HCT116 (cell line): ENCODE results near the gene S100PBP. TPM values are rescaled to one million over a fixed set of nuclear protein-coding genes. Genes with fewer than 3 reads are reported as not detected.

Source experiments
- ATAC-seq: fragments of 200-7000 bp; cut with Tn5 transposase; 2 replicates; pipeline ENCODE4 v1.9.1; 2020; ENCODE audit warnings: mild to moderate bottlenecking, moderate library complexity
- BruUV-seq: library from RNA; stranded (reverse); fragments of 400-500 nt; replicated peaks from 2 replicates; lab custom pipeline; 2021; lab: Mats Ljungman, UMichigan
- CTCF ChIA-PET: fragments of 300-600 bp; sonication (Branson Sonifier 250); formaldehyde crosslinking; loops from one replicate; lab custom pipeline; 2021; ENCODE audit warnings: antibody characterized with exemption; lab: Charles Lee
- POLR2A ChIA-PET: fragments of 300-600, 350-600 bp; sonication (Branson Sonifier 250); formaldehyde crosslinking; loops from one replicate; lab custom pipeline; 2021; ENCODE audit warnings: antibody characterized with exemption; lab: Charles Lee
- RAD21 ChIA-PET, 2 experiments: fragments of 300-600 bp; sonication (Branson Sonifier 250); formaldehyde crosslinking; loops; one replicate each; lab custom pipeline; 2023; ENCODE audit warnings: low total read pairs in 2 of 2; ENCODE audit not compliant: uncharacterized antibody in 2 of 2, unreplicated experiment in 2 of 2, low non-redundant PET in 1 of 2; lab: Charles Lee
- DNase-seq: peaks from one replicate; pipeline ENCODE4 v3.0.0-alpha.2; 2010; ENCODE audit warnings: low read depth, low spot score
- H2AFZ ChIP-seq: fragments of 200-600 bp; shearing (Covaris generic), sonication (generic); 2 replicates; pipeline ENCODE4 v1.6.1; 2017; ENCODE audit warnings: low read depth, mixed run types, mixed read lengths, antibody characterized with exemption, low read length; ENCODE audit not compliant: poor library complexity, severe bottlenecking
- H3K27ac ChIP-seq: 2 replicates; pipeline ENCODE4 v1.5.1; 2012; ENCODE audit warnings: low read depth, low read length
- H3K27me3 ChIP-seq: fragments of 200-600 bp; sonication (generic); 2 replicates; pipeline ENCODE4 v1.6.1; 2016; ENCODE audit warnings: mixed run types, low read length, mixed read lengths; ENCODE audit not compliant: insufficient read depth
- H3K36me3 ChIP-seq, 2 experiments: fragments of 200-500 bp in 1 of 2; fragments of 200-600 bp in 1 of 2; sonication (Bioruptor generic) in 1 of 2; sonication (generic) in 1 of 2; 2 replicates each; pipeline versions ENCODE4 v1.5.1 to v1.6.1; 2014 to 2016; ENCODE audit warnings: low read length in 2 of 2, inconsistent platforms in 1 of 2, mixed read lengths in 1 of 2, mixed run types in 1 of 2; ENCODE audit not compliant: insufficient read depth in 2 of 2, control insufficient read depth in 1 of 2
- H3K4me1 ChIP-seq, 2 experiments: fragments of 200-600 bp in 1 of 2; sonication (generic) in 1 of 2; 2 replicates each; pipeline versions ENCODE4 v1.5.1 to v1.6.1; 2012 to 2017; ENCODE audit warnings: low read length in 2 of 2, inconsistent platforms in 1 of 2, mild to moderate bottlenecking in 1 of 2, mixed read lengths in 1 of 2, mixed run types in 1 of 2, moderate library complexity in 1 of 2; ENCODE audit not compliant: insufficient read depth in 2 of 2, control insufficient read depth in 1 of 2
- H3K4me2 ChIP-seq: fragments of 200-600 bp; sonication (generic); 2 replicates; pipeline ENCODE4 v1.6.1; 2017; ENCODE audit warnings: mixed run types, low read length, mixed read lengths
- H3K4me3 ChIP-seq, 2 experiments: fragments of 200-600 bp in 1 of 2; sonication (generic) in 1 of 2; replicated peaks in 1 of 2; 2 replicates each; pipeline ENCODE4 v1.5.1; 2011 to 2016; ENCODE audit warnings: low read length in 2 of 2, control low read depth in 1 of 2, low read depth in 1 of 2, mild to moderate bottlenecking in 1 of 2, mixed read lengths in 1 of 2, mixed run types in 1 of 2
- H3K79me2 ChIP-seq: fragments of 200-600 bp; sonication (generic); 2 replicates; pipeline ENCODE4 v1.6.1; 2017; ENCODE audit warnings: mild to moderate bottlenecking, mixed run types, low read length, moderate library complexity, mixed read lengths; ENCODE audit not compliant: insufficient read depth
- H3K9ac ChIP-seq: fragments of 200-600 bp; sonication (generic); 2 replicates; pipeline ENCODE4 v1.6.1; 2016; ENCODE audit warnings: low read length, mixed read lengths
- H3K9me2 ChIP-seq: fragments of 200-600 bp; sonication (generic), shearing (Covaris generic); 2 replicates; pipeline ENCODE4 v1.6.1; 2017; ENCODE audit warnings: mixed run types, mild to moderate bottlenecking, moderate library complexity; ENCODE audit not compliant: insufficient read depth
- H3K9me3 ChIP-seq, 2 experiments: fragments of 200-500 bp in 1 of 2; fragments of 200-600 bp in 1 of 2; sonication (Bioruptor generic) in 1 of 2; sonication (generic) in 1 of 2; 2 replicates each; pipeline ENCODE4 v1.6.1; 2014 to 2017; ENCODE audit warnings: low read length in 2 of 2, mixed read lengths in 2 of 2, inconsistent platforms in 1 of 2, low read depth in 1 of 2, mild to moderate bottlenecking in 1 of 2, mixed run types in 1 of 2, moderate library complexity in 1 of 2; ENCODE audit not compliant: control insufficient read depth in 1 of 2, insufficient read depth in 1 of 2
- H4K20me1 ChIP-seq: fragments of 200-600 bp; sonication (generic), shearing (Covaris generic); 2 replicates; pipeline ENCODE4 v1.6.1; 2017; ENCODE audit warnings: mixed run types, mild to moderate bottlenecking, moderate library complexity; ENCODE audit not compliant: insufficient read depth
- CBX3 ChIP-seq: IDR thresholded peaks from 2 replicates; pipeline ENCODE4 v1.6.1; 2012; ENCODE audit warnings: low read depth
- CEBPB ChIP-seq: IDR thresholded peaks from 2 replicates; pipeline ENCODE4 v1.6.1; 2012; ENCODE audit warnings: low read depth
- EGR1 ChIP-seq: IDR thresholded peaks from 2 replicates; pipeline ENCODE4 v1.6.1; 2012; ENCODE audit warnings: low read depth
- FOSL1 ChIP-seq: IDR thresholded peaks from 2 replicates; pipeline ENCODE4 v1.6.1; 2012; ENCODE audit warnings: low read depth
- MAX ChIP-seq: IDR thresholded peaks from 2 replicates; pipeline ENCODE4 v1.6.1; 2012
- POLR2A ChIP-seq: IDR thresholded peaks from 2 replicates; pipeline ENCODE4 v1.7.0; 2011; ENCODE audit warnings: borderline replicate concordance; ENCODE audit not compliant: insufficient read depth, insufficient read length; ENCODE audit errors: extremely low read depth
- SIN3A ChIP-seq: IDR thresholded peaks from 2 replicates; pipeline ENCODE4 v1.6.1; 2012; ENCODE audit warnings: low read depth
- SP1 ChIP-seq: IDR thresholded peaks from 2 replicates; pipeline ENCODE4 v1.6.1; 2012; ENCODE audit warnings: low read depth
- SRF ChIP-seq: IDR thresholded peaks from 2 replicates; pipeline ENCODE4 v1.6.1; 2012; ENCODE audit warnings: low read depth
- ZBTB33 ChIP-seq: IDR thresholded peaks from 2 replicates; pipeline ENCODE4 v1.6.1; 2011; ENCODE audit warnings: mild to moderate bottlenecking, low read length, moderate library complexity; ENCODE audit not compliant: insufficient replicate concordance; ENCODE audit errors: extremely low read depth
- ZFX ChIP-seq: fragments of 450-650 bp; IDR thresholded peaks from 2 replicates; pipeline ENCODE4 v1.6.1; 2017
- intact Hi-C: fragments of 100-400 bp; cut with micrococcal nuclease; formaldehyde crosslinking; loops from 2 replicates; pipeline ENCODE4 v1.10.0; 2022
- total RNA-seq: library from RNA; stranded (reverse); gene quantifications from one replicate; pipeline ENCODE4 v1.2.1, GENCODE V29; 2021; ENCODE audit not compliant: unreplicated experiment

S100PBP gene
- total RNA-seq, 1 experiment from 2014 or later: 38.2 TPM

- intact Hi-C loops: no loop called here
- DNase-seq (no peak), ATAC-seq (no peak)
- no peak for TF ChIP-seq SIN3A
- TF ChIP-seq SRF: no peak
- TF ChIP-seq EGR1: no peak
- no peak for TF ChIP-seq CBX3
- no peak for TF ChIP-seq SP1
- TF ChIP-seq CEBPB: no peak
- TF ChIP-seq ZFX: no peak
- TF ChIP-seq POLR2A: no peak
- TF ChIP-seq MAX: no peak
- no peak for TF ChIP-seq FOSL1
- no peak for TF ChIP-seq ZBTB33
- Histone ChIP-seq H3K9me3 (no peaks in the 10 kb centered on the region), H3K4me1 (peaks cover 0 to 13% of the 10 kb centered on the region in 2 experiments; a peak in 3 of 4 replicates), H3K27ac (no peak overlapping the region), H3K36me3 (no peaks in the 10 kb centered on the region), H3K79me2 (no peaks in the 10 kb centered on the region), H3K4me2 (no peak overlapping the region), H4K20me1 (no peaks in the 10 kb centered on the region), H3K4me3 (no peak overlapping the region), H3K27me3 (no peaks in the 10 kb centered on the region), H2AFZ (no peak overlapping the region), H3K9ac (no peak overlapping the region), H3K9me2 (no peaks in the 10 kb centered on the region)
- BruUV-seq: no TSS peak
- ChIA-PET CTCF (interaction anchor here (0.7 to 2.2 kb wide), 3 partner anchors 14 to 208 kb away, joined by 4 to 6 read pairs (median 5); partner anchors contain the start of gene AZIN2), RAD21 (interaction anchor here (0.6 to 1.0 kb wide), 2 partner anchors 208 kb away, joined by 3 read pairs; no protein-coding TSS in a partner anchor), POLR2A (no interaction called here)
These were observed 61.2 kb downstream of the S100PBP start for GRCh38 chr1:32878637-32879041.
